HG03354 (cell line): ENCODE data around the gene MEGF6.

Source experiments
- ATAC-seq: cut with Tn5 transposase; IDR thresholded peaks from one replicate; pipeline ENCODE4 v1.9.1; 2021; ENCODE audit warnings: mild to moderate bottlenecking; ENCODE audit not compliant: unreplicated experiment, poor library complexity, severe bottlenecking

The MEGF6 gene

DNA sequence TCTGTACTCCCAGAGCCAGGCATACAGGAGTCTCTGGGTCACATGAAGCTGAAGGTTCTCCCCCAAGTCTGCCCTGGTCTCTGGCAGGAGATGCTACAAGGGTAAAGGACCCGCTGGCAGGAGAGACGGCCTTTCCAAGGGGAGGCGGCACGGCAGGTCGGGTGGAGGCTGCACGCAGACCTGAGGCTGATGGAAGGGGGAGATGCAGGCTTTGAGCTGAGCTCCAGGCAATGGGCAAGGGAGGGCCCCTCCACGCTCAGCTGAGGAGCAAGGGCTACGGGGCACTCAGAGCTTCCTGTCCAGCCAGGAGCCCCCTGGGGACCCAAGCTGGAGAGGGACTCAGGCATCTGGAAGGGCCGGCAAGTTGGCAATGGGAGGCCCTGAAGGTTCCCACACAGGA lies 50.3 kb downstream of the MEGF6 start:
- no peak for ATAC-seq

DNA sequence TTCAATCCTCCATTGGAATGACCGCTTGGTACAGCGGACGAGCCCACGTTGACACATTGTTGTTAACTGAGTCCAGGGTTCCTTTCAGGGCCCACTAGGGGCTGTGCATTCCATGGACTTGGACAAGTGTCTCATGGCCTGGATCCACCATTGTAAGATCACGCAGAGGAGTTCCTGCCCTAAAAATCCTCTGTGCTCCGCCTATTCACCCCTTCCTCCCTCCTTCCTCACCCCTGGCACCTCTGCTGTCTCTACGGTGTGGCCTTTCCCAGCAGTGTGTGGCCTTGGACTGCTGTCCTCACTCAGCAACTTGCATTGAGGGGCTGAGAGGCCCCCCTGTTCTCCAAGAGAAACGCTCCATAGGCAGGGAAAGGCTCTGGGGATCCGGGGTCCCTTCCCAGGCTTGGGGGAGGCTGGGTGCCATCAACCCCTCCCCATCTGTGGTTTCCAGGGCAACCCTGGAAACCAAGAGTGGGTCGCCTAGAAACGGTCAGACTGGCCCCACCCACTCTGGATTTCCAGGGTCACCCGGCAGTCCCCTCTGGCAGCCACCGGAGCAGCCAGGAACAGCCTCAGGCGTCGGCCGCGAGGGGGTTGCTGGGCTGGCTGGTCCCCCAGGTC lies 50.9 kb downstream of the MEGF6 start:
- no peak for ATAC-seq

- ATAC-seq = no peak
Measured at GRCh38 chr1:3558036-3558726, 53.1 kb downstream of the MEGF6 start.

GRCh38 chr1:3557366-3557765 lies 53.9 kb downstream of the MEGF6 start:
- ATAC-seq = no peak

GRCh38 chr1:3556336-3556735 lies 55.0 kb downstream of the MEGF6 start:
- no peak for ATAC-seq

DNA sequence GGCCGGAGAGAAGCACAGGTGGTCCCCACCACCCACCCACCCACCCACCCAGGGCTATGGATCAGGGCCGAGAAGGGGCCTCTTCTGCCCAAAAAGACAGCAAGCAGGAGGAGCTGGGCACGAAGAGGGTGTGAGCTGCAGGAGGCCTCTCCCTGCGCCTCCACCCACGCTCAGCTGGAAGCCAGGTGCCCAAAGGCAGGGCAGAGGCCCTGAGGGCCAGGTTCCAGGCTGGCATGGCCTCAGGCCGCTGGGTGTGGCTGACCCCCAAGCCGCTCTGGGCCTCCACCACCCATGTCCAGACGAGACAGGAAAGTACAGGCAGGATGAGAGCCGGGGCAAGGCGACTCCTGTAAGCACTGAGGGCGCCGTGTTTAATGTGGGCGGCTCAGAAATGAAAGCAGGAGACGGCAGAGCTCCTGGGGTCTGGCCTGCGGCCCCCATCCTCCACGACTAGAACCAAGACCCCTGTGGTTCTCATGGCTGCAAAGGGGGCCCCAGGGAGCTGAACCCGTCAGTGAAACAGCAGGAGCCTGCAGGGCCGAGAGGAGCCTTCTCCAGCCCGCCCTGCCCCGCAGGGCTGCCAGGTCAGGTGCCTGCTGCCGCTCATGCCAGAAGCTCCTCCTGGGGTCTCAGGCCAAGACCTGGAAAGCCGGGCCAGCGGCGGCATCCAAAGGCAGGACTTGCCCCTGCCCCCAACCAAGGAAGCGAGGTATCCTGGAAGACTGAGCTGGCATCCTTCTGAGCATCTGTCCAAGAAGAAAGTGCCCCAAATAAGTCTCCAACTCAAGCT lies 56.0 kb downstream of the MEGF6 start:
- no peak for ATAC-seq

GRCh38 chr1:3553940-3554223 lies 57.4 kb downstream of the MEGF6 start:
- no peak for ATAC-seq

DNA sequence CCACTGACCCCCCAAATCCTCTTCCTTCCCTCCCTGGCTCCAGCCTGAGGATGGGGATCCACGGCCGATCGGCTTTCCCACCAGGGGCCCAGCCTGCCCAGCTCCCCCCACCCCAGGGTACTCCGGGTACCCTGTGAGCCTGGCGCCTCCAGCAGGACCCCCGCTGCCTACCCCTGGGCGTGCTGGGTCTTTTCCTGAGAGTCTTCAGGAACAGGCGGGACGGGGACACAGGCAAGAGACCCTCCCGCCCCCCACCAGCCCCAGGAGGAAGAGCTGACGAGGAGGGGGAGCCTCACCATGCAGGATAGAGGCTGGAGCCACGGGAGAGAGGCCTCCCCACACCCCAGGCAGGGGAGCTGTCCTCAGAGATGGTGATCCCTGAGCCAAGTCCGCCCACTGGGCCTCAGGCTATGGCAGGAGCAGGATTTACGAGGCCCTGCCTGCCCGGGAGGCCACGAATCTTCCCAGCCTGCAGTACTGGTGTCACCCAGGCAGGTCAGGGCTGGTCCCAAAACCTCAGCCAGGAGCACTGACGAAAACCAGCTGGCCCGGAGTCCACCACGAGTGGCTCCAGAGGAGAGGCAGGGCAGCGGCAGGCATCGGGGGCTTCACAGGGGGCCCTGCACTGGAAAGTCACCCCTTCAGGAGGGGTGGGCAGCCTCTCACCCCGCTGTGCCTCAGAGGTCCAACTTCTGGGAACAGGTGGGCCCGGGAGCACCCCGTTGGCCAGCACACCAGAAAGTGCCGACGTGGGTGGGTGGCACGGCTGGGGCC lies 58.0 kb downstream of the MEGF6 start:
- ATAC-seq = no peak

GRCh38 chr1:3552751-3553150 lies 58.6 kb downstream of the MEGF6 start:
- no peak for ATAC-seq

DNA sequence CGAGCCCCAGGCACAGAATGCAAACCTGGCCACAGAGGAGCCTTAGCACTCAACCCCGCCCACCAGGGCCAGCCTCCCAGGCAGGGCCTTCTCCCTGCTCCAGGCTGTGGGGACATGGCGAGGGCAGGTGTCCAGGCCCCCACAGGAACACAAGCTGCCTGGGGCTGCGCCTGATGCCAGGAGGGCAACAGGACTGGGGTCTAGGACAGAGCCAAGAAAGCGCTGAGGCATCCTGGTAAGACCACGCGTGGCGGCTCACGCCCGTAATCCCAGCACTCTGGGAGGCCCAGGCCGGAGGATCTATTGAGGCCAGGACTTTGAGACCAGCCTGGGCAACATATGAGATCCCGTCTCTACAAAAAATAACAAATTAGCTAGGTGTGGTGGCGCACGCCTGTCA lies 59.1 kb downstream of the MEGF6 start:
- no peak for ATAC-seq

GRCh38 chr1:3551711-3552110 lies 59.6 kb downstream of the MEGF6 start:
- no peak for ATAC-seq

DNA sequence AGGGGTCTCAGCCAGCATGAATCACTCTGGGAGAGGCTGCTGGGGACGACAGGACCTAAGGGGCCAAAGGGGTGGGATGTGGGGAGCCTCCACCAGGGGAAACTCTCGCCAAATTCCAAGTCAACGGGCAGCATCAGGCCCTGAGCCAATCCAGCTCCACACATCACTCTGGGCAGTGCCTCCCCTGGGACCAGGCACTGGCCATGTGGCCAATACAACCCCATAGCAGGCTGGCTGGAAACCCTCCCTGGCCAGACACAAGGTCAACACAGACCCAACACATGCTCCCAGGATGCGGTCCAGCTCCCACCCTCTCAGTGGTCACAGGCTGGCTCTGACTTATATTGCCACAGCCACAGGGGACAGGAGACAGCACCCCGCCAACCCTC lies 60.0 kb downstream of the MEGF6 start:
- no peak for ATAC-seq

- no peak for ATAC-seq
Measured at GRCh38 chr1:3550511-3551289, 60.6 kb downstream of the MEGF6 start.

DNA sequence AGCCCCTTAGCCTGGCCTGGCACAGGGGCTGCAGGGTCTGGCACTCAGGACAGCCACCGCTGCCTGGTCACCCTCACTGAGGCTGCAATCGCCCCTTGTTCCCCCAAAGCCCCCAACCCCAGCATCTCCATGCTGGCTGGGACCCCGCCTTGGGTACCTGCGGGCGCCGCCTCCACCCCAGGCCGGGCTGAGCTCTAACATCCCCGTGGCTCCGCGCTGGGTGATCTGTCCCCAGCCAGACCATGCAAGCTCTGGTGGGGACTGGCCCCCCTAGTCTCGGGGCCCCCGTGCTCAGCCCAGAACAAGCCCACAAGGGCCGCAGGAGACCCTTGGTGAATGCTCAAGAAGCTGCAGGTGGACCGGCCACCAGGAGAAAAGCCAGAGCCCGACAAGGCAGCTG lies 62.4 kb downstream of the MEGF6 start:
- ATAC-seq = no peak

DNA sequence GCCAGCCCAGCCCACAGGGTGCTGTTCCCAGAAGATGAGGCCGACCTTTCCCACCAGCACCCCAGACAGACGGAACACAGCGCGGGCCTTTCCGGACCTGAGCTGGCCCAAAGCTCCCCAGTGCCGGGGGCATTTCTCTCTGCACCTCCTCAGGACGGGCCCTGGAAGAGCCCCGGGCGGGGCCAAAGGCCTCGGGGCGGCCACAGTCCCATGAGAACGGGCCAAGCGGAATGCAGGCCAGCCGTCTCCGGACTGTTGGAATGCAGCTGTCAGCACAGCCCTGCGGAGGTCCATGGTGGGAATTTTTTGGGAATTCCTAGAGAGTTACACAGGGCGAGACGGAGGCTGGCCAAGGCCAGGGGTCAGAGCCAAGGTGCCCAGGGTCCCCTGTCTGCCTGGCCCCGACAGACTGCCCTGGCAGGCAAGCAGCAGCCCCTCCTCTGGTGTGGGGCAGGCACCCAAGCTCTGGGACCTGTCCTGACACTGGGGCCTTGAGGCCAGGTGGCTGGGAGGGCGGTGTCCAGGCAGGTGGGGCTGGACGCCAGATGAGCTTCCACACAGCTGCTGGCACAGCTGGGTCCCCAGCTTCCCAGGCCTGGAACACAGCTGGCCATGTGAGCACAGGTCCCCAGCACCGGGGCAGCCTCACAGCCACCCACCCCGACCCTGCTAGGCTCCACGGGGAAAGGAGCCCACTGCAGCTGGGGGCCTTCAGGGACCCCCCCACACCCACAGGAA lies 63.0 kb downstream of the MEGF6 start:
- ATAC-seq = no peak

GRCh38 chr1:3547055-3548005 lies 64.0 kb downstream of the MEGF6 start:
- ATAC-seq = no peak

GRCh38 chr1:3546048-3546384 lies 65.3 kb downstream of the MEGF6 start:
- no peak for ATAC-seq

DNA sequence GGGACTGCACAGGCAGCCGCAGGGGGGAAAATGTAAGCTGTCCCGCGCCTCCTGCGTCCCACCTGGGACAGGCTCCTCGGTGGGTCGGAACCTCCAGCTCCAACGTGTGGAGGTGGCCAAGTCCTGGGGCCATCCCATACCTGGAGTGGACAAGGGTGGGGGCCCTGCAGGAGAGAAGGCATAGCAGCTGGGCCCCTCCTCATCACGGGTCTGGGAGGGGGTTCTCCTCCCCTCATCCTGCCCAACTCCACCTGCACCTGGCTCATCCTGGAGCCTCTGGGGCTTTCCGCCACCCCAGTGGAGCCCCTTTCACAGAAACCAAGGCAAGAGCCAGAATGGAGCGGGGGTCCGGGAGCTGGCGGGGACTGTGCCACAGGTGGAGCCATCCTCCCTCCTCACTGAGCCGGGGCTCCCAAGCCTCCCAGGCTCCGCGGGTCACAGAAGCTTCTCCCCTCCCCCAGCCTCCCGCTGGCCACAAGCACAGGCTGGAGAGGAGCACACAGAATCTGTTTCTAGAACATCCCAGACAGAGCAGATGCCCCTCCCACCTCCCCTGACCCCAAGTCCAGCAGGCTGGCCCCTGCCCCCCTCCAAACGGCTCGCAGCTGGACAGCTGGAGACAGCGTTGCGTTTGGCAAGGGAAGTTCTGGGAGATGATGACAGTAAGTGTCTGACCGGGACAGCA lies 65.8 kb downstream of the MEGF6 start:
- no peak for ATAC-seq
